Esophagus muscularis mucosa (tissue), 4 donors: Measurements from ENCODE around the gene PPT1. TPM values are rescaled to one million over a fixed set of nuclear protein-coding genes. Genes with fewer than 3 reads are reported as not detected.
A peak's percentile ranks its signal among the peaks of the same experiment; 100 is the strongest.

ENCODE experiments used
- DNase-seq: peaks from one replicate; pipeline ENCODE4 v3.0.0-alpha.2; 2017; ENCODE audit errors: extremely low spot score
- H3K27ac ChIP-seq, 4 donors: fragments of 200-600 bp; sonication (generic); replicated peaks in 1 of 4; 1 replicate in 3 of 4; 2 replicates in 1 of 4; pipeline ENCODE4 v1.5.1; 2016 to 2019; ENCODE audit warnings: mild to moderate bottlenecking in 1 of 4
- H3K27me3 ChIP-seq, 4 donors: fragments of 200-600 bp; sonication (generic); one replicate each; pipeline versions ENCODE4 v1.5.1 to v1.6.0; 2016 to 2019
- H3K36me3 ChIP-seq, 4 donors: fragments of 200-600 bp; sonication (generic); one replicate each; pipeline ENCODE4 v1.5.1; 2016 to 2019
- H3K4me1 ChIP-seq, 4 donors: fragments of 200-600 bp; sonication (generic); one replicate each; pipeline ENCODE4 v1.5.1; 2016 to 2019
- H3K4me3 ChIP-seq, 4 donors: fragments of 200-600 bp; sonication (generic); 1 replicate in 2 of 4; 2 replicates in 2 of 4; pipeline ENCODE4 v1.5.1; 2016 to 2019; ENCODE audit warnings: mild to moderate bottlenecking in 4 of 4, moderate library complexity in 1 of 4
- H3K9me3 ChIP-seq, 4 donors: fragments of 200-600 bp; sonication (generic); 1 replicate in 3 of 4; 2 replicates in 1 of 4; pipeline ENCODE4 v1.5.1; 2016 to 2019
- CTCF ChIP-seq, 3 experiments: fragments of 200-600 bp in 2 of 3; fragments of 450-650 bp in 1 of 3; sonication (generic) in 2 of 3; IDR thresholded peaks; one replicate each; pipeline ENCODE4 v1.5.1; 2017 to 2019; ENCODE audit warnings: antibody characterized with exemption in 3 of 3, mild to moderate bottlenecking in 2 of 3, moderate library complexity in 1 of 3
- EP300 ChIP-seq: sonication (generic); formaldehyde crosslinking; IDR thresholded peaks from one replicate; pipeline ENCODE4 v1.6.1; 2017; ENCODE audit warnings: antibody characterized with exemption
- POLR2A ChIP-seq: fragments of 450-650 bp; IDR thresholded peaks from one replicate; pipeline ENCODE4 v1.6.1; 2017; ENCODE audit warnings: antibody characterized with exemption, moderate library complexity, mild to moderate bottlenecking, low read depth
- POLR2AphosphoS5 ChIP-seq, 2 donors: sonication (generic); formaldehyde crosslinking; IDR thresholded peaks; one replicate each; pipeline ENCODE4 v1.6.1; 2017; ENCODE audit warnings: antibody characterized with exemption in 2 of 2
- WGBS: methylation state at CpG from one replicate; pipeline ENCODE4 v1.1.5; 2018; 5-methylcytosine and 5-hydroxymethylcytosine counted together
- intact Hi-C: fragments of 100-400 bp; cut with DNase I; formaldehyde crosslinking; loops from one replicate; pipeline ENCODE4 v1.15.1; 2023
- total RNA-seq, 4 donors: library from RNA; depleted of rRNA; stranded (reverse); fragments of >200 nt; gene quantifications; one replicate each; pipeline versions ENCODE4 v1.1.0 to v1.2.1, GENCODE V29; 2016

The PPT1 gene
- total RNA-seq, 4 donors from 2014 or later: 44.1 to 75.2 (median 50.0) TPM

- no peak for TF ChIP-seq POLR2A
- no peak for TF ChIP-seq CTCF (IDR thresholded peaks at IDR 0.05)
- TF ChIP-seq POLR2AphosphoS5 (IDR thresholded peaks at IDR 0.05): no peak
- TF ChIP-seq EP300: no peak
- no peak for DNase-seq
- Histone ChIP-seq H3K4me1 (peaks cover 71 to 86% (median 81%) of the 10 kb centered on the region in 4 donors), H3K36me3 (peaks cover 26 to 47% (median 37%) of the 10 kb centered on the region in 4 donors), H3K9me3 (no peaks in the 10 kb centered on the region), H3K4me3 (no peak overlapping the region), H3K27ac (peak overlapping the region; percentile 9 to 98 (median 46)), H3K27me3 (no peaks in the 10 kb centered on the region)
- WGBS: 71% methylated on average over 1 of the region's 1 CpG
- intact Hi-C loops: no loop called here
Measured at GRCh38 chr1:40058097-40058452, 39.0 kb downstream of the PPT1 start.

GRCh38 chr1:40057310-40058030, 39.6 kb downstream of the PPT1 start:
- no peak overlapping the region for H3K4me3 ChIP-seq
- no peaks in the 10 kb centered on the region for H3K27me3 ChIP-seq
- peaks cover 20 to 41% (median 31%) of the 10 kb centered on the region in 4 donors for H3K36me3 ChIP-seq
- no peak for DNase-seq
- 53% methylated on average over 1 of the region's 1 CpG for WGBS
- TF ChIP-seq POLR2A (no peak), EP300 (no peak), CTCF (IDR thresholded peaks at IDR 0.05) (no peak), POLR2AphosphoS5 (IDR thresholded peaks at IDR 0.05) (no peak)
- H3K4me1 ChIP-seq: peaks cover 77 to 92% (median 86%) of the 10 kb centered on the region in 4 donors
- H3K9me3 ChIP-seq: no peaks in the 10 kb centered on the region
- intact Hi-C loops: no loop called here
- peak overlapping the region in 3 of 4 donors; percentile 9 to 98 (median 44) for H3K27ac ChIP-seq

GRCh38 chr1:40056519-40057309, 40.3 kb downstream of the PPT1 start:
- TF ChIP-seq EP300 (no peak), POLR2A (no peak), POLR2AphosphoS5 (IDR thresholded peaks at IDR 0.05) (no peak), CTCF (IDR thresholded peaks at IDR 0.05) (no peak)
- Histone ChIP-seq H3K36me3 (peaks cover 13 to 33% (median 23%) of the 10 kb centered on the region in 4 donors), H3K27ac (peak overlapping the region in 2 of 4 donors; percentile 16 to 98), H3K9me3 (no peaks in the 10 kb centered on the region), H3K4me1 (peaks cover 80 to 99% (median 94%) of the 10 kb centered on the region in 4 donors), H3K27me3 (no peaks in the 10 kb centered on the region), H3K4me3 (no peak overlapping the region)
- 82% methylated on average over 5 of the region's 5 CpGs for WGBS
- DNase-seq: no peak
- intact Hi-C loops: no loop called here

- Histone ChIP-seq H3K27ac (peak overlapping the region; percentile 21 to 98 (median 64)), H3K4me1 (peaks cover 64 to 99% (median 98%) of the 10 kb centered on the region in 4 donors), H3K27me3 (no peaks in the 10 kb centered on the region), H3K36me3 (peaks cover 0 to 14% (median 5%) of the 10 kb centered on the region in 4 donors), H3K4me3 (no peak overlapping the region), H3K9me3 (no peaks in the 10 kb centered on the region)
- TF ChIP-seq POLR2AphosphoS5 (IDR thresholded peaks at IDR 0.05) (no peak), POLR2A (no peak), CTCF (IDR thresholded peaks at IDR 0.05) (no peak), EP300 (no peak)
- 74% methylated on average over 11 of the region's 11 CpGs for WGBS
- no peak for DNase-seq
- intact Hi-C loops: no loop called here
Measured at GRCh38 chr1:40053138-40053887, 43.7 kb downstream of the PPT1 start.
